GM12878 (cell line): Measurements from ENCODE around the gene TSPAN5. TPM values are rescaled to one million over a fixed set of nuclear protein-coding genes. Genes with fewer than 3 reads are reported as not detected.

Experiments
- ATAC-seq: fragments of 200-7000 bp; cut with Tn5 transposase; 3 replicates; pipeline ENCODE4 v1.9.1; 2020; ENCODE audit warnings: mild to moderate bottlenecking, moderate library complexity
- BruUV-seq: library from RNA; stranded (reverse); fragments of 400-500 nt; replicated peaks from 2 replicates; lab custom pipeline; 2021; lab: Mats Ljungman, UMichigan
- CTCF ChIA-PET: fragments of 300-600 bp; sonication (Branson Sonifier 250); formaldehyde crosslinking; extraction: SDS; loops from one replicate; lab custom pipeline; 2021; ENCODE audit warnings: inconsistent platforms; lab: Yijun Ruan, JAX
- POLR2A ChIA-PET: fragments of 350-600 bp; formaldehyde crosslinking; extraction: SDS; loops from one replicate; lab custom pipeline; 2021; ENCODE audit warnings: inconsistent platforms; lab: Charles Lee
- RAD21 ChIA-PET: fragments of 300-600 bp; sonication (Branson Sonifier 250); formaldehyde crosslinking; loops from one replicate; lab custom pipeline; 2023; ENCODE audit warnings: antibody characterized with exemption; ENCODE audit not compliant: unreplicated experiment; lab: Charles Lee
- SMC1A ChIA-PET: fragments of 300-600 bp; sonication (Branson Sonifier 250); formaldehyde crosslinking; loops from one replicate; lab custom pipeline; 2023; ENCODE audit not compliant: unreplicated experiment, uncharacterized antibody; lab: Charles Lee
- DNase-seq: peaks from one replicate; pipeline ENCODE4 v3.0.0-alpha.2; 2011; ENCODE audit warnings: low read depth, low spot score
- FAIRE-seq: peaks from 3 replicates; lab custom pipeline; 2011; peaks lifted over from hg19 to GRCh38; lab: Jason Lieb, UNC
- H2AFZ ChIP-seq: 2 replicates; pipeline ENCODE4 v1.6.0; 2011; ENCODE audit warnings: low read depth, low read length, control low read depth; ENCODE audit not compliant: control insufficient read depth
- H3K27ac ChIP-seq: 2 replicates; pipeline ENCODE4 v1.5.1; 2011; ENCODE audit warnings: control low read depth; ENCODE audit not compliant: control insufficient read depth, insufficient read depth
- H3K27me3 ChIP-seq, 2 experiments: replicated peaks in 1 of 2; 2 replicates each; pipeline versions ENCODE4 v1.6.0 to v1.6.1; 2011; ENCODE audit warnings: low read length in 1 of 2; ENCODE audit not compliant: control insufficient read depth in 2 of 2, insufficient read depth in 2 of 2
- H3K36me3 ChIP-seq, 2 experiments: 2 replicates each; pipeline ENCODE4 v1.5.1; 2011; ENCODE audit warnings: low read length in 1 of 2; ENCODE audit not compliant: control insufficient read depth in 2 of 2, insufficient read depth in 2 of 2
- H3K4me1 ChIP-seq: 2 replicates; pipeline ENCODE4 v1.6.1; 2011; ENCODE audit warnings: mild to moderate bottlenecking, low read length, moderate library complexity, mixed read lengths; ENCODE audit not compliant: control insufficient read depth, insufficient read depth
- H3K4me2 ChIP-seq: 2 replicates; pipeline ENCODE4 v1.6.0; 2011; ENCODE audit warnings: control low read depth; ENCODE audit not compliant: control insufficient read depth, insufficient read depth
- H3K4me3 ChIP-seq: fragments of 200-600 bp; sonication (generic); 2 replicates; pipeline ENCODE4 v1.5.1; 2016
- H3K79me2 ChIP-seq: 2 replicates; pipeline ENCODE4 v1.6.0; 2011; ENCODE audit warnings: low read length; ENCODE audit not compliant: control insufficient read depth, insufficient read depth
- H3K9ac ChIP-seq: 2 replicates; pipeline ENCODE4 v1.8.0; 2011; ENCODE audit warnings: low read length, control low read depth, mixed read lengths; ENCODE audit not compliant: control insufficient read depth, insufficient read depth
- H3K9me3 ChIP-seq: replicated peaks from 3 replicates; pipeline ENCODE4 v1.5.1; 2011; ENCODE audit warnings: mild to moderate bottlenecking, low read length; ENCODE audit not compliant: control insufficient read depth, insufficient read depth
- H4K20me1 ChIP-seq: 2 replicates; pipeline ENCODE4 v1.6.0; 2011; ENCODE audit not compliant: control insufficient read depth, insufficient read depth
- WGBS: methylation state at CpG from one replicate; pipeline ENCODE4 v1.1.6; 2016; ENCODE audit warnings: low lambda C conversion rate; ENCODE audit not compliant: insufficient replicate concordance, insufficient coverage; ENCODE audit errors: missing lambda C conversion rate; 5-methylcytosine and 5-hydroxymethylcytosine counted together
- in situ Hi-C: fragments of 300-500 bp; cut with MboI; formaldehyde crosslinking; loops from 9 replicates; pipeline ENCODE4 v1.14.3; 2018; ENCODE audit warnings: mixed read lengths
- intact Hi-C: fragments of 100-400 bp; cut with micrococcal nuclease; formaldehyde crosslinking; loops from one replicate; pipeline ENCODE4 v1.14.2; 2022; ENCODE audit not compliant: unreplicated experiment
- polyA plus RNA-seq, 11 experiments: library from polyadenylated mRNA; depleted of rRNA in 4 of 11; unstranded in 6 of 11; stranded (reverse) in 5 of 11; fragments of >200 nt; fragmentation: Nextera tagmentation in 4 of 11; fragmentation: Illumina TruSeq in 1 of 11; extraction: Ambion mirVana in 4 of 11; extraction: Trizol in 1 of 11; gene quantifications; 1 replicate in 1 of 11; 2 replicates in 10 of 11; pipeline versions ENCODE4 v1.2.1 to v1.2.3, GENCODE V29; 2011 to 2016; ENCODE audit warnings: inconsistent platforms in 2 of 11, missing spikeins in 2 of 11, low read depth in 1 of 11
- total RNA-seq, 4 experiments: library from RNA; depleted of rRNA in 3 of 4; stranded (reverse); fragments of >200 nt in 3 of 4; fragmentation: Illumina TruSeq in 1 of 4; extraction: Trizol in 1 of 4; gene quantifications; 2 replicates each; pipeline versions ENCODE4 v1.2.1 to v1.2.3, GENCODE V29; 2013 to 2021
- TF ChIP-seq, protein P1 (sequence below): IDR thresholded peaks from 2 replicates; pipeline ENCODE4 v1.6.1; 2011; ENCODE audit warnings: borderline replicate concordance, low read depth, mild to moderate bottlenecking, moderate library complexity, low read length; ENCODE audit not compliant: insufficient read depth, poor library complexity, severe bottlenecking
- TF ChIP-seq, protein P2 (sequence below): IDR thresholded peaks from 2 replicates; pipeline ENCODE4 v1.6.1; 2011; ENCODE audit warnings: borderline replicate concordance, low read depth, mild to moderate bottlenecking, moderate library complexity, mixed read lengths, low read length; ENCODE audit not compliant: insufficient read depth; ENCODE audit errors: extremely low read length

TSPAN5 gene
- total and polyA plus RNA-seq, 10 of the 15 experiments (the other 5 are each of a cell fraction or from before 2014, with no cell fraction given), result 0.09 to 8.2 (median 0.27) TPM

DNA sequence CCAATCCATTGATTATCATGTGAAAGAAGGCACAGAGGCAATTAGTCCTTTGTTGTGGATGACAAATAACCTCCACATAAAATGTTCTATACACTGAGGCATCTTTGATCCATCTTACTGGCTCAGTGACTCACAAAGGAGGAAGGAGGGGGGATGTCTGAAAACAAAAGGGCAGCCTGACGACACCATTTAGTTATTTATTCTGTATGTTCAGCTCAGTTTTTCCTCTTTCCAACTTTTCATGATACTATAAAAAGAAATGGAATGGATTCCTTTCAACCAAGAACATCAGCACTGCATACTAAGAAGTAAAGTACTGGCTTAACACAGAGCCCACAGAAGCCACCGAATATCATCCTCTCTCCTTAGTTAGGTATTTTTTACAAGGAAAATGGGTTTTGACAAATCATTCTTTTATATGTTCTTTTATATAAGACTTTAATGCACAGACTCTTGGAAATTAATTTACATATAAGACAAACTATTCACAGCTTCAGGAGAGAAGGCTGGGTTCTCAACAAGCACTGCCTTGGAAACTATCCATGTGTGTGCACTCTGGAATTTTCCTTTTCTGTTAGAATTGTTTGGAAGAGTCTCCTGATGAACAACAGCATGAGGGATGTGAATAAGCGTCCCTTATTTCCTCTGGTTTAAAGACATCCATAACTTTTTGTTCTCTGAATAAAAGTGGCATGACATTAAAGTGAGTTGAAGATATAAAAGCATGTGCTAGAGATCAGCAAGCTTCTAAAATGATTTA, 135.6 kb downstream of the TSPAN5 start:
- Histone ChIP-seq H2AFZ (no peak overlapping the region), H3K27ac (no peak overlapping the region), H3K4me1 (peaks cover 6% of the 10 kb centered on the region), H3K27me3 (no peaks in the 10 kb centered on the region), H3K9ac (no peak overlapping the region), H3K36me3 (no peaks in the 10 kb centered on the region), H3K4me2 (no peak overlapping the region), H3K4me3 (no peak overlapping the region), H4K20me1 (no peaks in the 10 kb centered on the region), H3K9me3 (no peaks in the 10 kb centered on the region), H3K79me2 (no peaks in the 10 kb centered on the region)
- ChIA-PET CTCF (interaction anchor here (1.0 to 1.5 kb wide), 3 partner anchors 30 to 113 kb away, joined by 3 to 4 read pairs (median 3); no protein-coding TSS in a partner anchor), POLR2A (no interaction called here), RAD21 (no interaction called here), SMC1A (interaction anchor here (1.0 to 1.7 kb wide), 6 partner anchors 8 to 53 kb away, joined by 3 to 9 read pairs (median 4); no protein-coding TSS in a partner anchor)
- in situ Hi-C loops (no loop called here), intact Hi-C loops (no loop called here)
- BruUV-seq, result no TSS peak
- no peak for FAIRE-seq
- DNase-seq, result no peak
- 79% methylated on average over 3 of the region's 3 CpGs for WGBS
- TF ChIP-seq, protein P1, sequence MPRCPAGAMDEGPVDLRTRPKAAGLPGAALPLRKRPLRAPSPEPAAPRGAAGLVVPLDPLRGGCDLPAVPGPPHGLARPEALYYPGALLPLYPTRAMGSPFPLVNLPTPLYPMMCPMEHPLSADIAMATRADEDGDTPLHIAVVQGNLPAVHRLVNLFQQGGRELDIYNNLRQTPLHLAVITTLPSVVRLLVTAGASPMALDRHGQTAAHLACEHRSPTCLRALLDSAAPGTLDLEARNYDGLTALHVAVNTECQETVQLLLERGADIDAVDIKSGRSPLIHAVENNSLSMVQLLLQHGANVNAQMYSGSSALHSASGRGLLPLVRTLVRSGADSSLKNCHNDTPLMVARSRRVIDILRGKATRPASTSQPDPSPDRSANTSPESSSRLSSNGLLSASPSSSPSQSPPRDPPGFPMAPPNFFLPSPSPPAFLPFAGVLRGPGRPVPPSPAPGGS, result no peak
- TF ChIP-seq, protein P2, sequence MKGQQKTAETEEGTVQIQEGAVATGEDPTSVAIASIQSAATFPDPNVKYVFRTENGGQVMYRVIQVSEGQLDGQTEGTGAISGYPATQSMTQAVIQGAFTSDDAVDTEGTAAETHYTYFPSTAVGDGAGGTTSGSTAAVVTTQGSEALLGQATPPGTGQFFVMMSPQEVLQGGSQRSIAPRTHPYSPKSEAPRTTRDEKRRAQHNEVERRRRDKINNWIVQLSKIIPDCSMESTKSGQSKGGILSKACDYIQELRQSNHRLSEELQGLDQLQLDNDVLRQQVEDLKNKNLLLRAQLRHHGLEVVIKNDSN, result no peak
- no peak for ATAC-seq
